CD4-positive, alpha-beta memory T cell (primary cell): ENCODE data around the gene DOK6. TPM values are rescaled to one million over a fixed set of nuclear protein-coding genes. Genes with fewer than 3 reads are reported as not detected.

Experiments
- CTCF ChIA-PET: fragments of 350-600 bp; sonication (Branson Sonifier 250); formaldehyde crosslinking; loops from one replicate; lab custom pipeline; 2021; ENCODE audit warnings: inconsistent platforms; ENCODE audit not compliant: partially characterized antibody; lab: Charles Lee
- POLR2A ChIA-PET: fragments of 350-600 bp; sonication (Branson Sonifier 250); formaldehyde crosslinking; loops from one replicate; lab custom pipeline; 2021; ENCODE audit not compliant: partially characterized antibody; lab: Charles Lee
- DNase-seq, 5 donors: peaks; one replicate each; pipeline versions ENCODE4 v3.0.0 to v3.0.0-alpha.2; 2020 to 2022; ENCODE audit warnings: mixed read lengths in 1 of 5
- H3K27ac ChIP-seq: one replicate; pipeline ENCODE4 v1.7.0; 2013; ENCODE audit warnings: low read depth, low read length
- H3K27me3 ChIP-seq: 2 replicates; pipeline ENCODE4 v1.7.0; 2013; ENCODE audit warnings: mild to moderate bottlenecking, low read length, moderate library complexity; ENCODE audit not compliant: insufficient read depth
- H3K36me3 ChIP-seq: 2 replicates; pipeline ENCODE4 v1.7.0; 2013; ENCODE audit warnings: mild to moderate bottlenecking, low read length, moderate library complexity; ENCODE audit not compliant: insufficient read depth
- H3K4me1 ChIP-seq: 2 replicates; pipeline ENCODE4 v1.7.0; 2013; ENCODE audit warnings: mild to moderate bottlenecking, low read length, moderate library complexity; ENCODE audit not compliant: insufficient read depth
- H3K4me3 ChIP-seq, 2 donors: one replicate each; pipeline ENCODE4 v1.7.0; 2013; ENCODE audit warnings: low read length in 2 of 2, mild to moderate bottlenecking in 1 of 2
- H3K9me3 ChIP-seq, 2 donors: one replicate each; pipeline ENCODE4 v1.7.0; 2013; ENCODE audit warnings: low read length in 2 of 2, control low read depth in 1 of 2; ENCODE audit not compliant: control insufficient read depth in 1 of 2
- H3K27ac Mint-ChIP-seq, 7 donors: one replicate each; pipeline ENCODE4 v1.8.0; 2020 to 2021; ENCODE audit warnings: mixed read lengths in 7 of 7, mild to moderate bottlenecking in 6 of 7, inconsistent platforms in 3 of 7, moderate library complexity in 3 of 7
- H3K27me3 Mint-ChIP-seq, 2 donors: one replicate each; pipeline ENCODE4 v1.8.0; 2020 to 2021; ENCODE audit warnings: mixed read lengths in 2 of 2
- H3K36me3 Mint-ChIP-seq, 2 donors: one replicate each; pipeline ENCODE4 v1.8.0; 2020 to 2021; ENCODE audit warnings: mixed read lengths in 2 of 2, inconsistent platforms in 1 of 2, mild to moderate bottlenecking in 1 of 2
- H3K4me1 Mint-ChIP-seq, 4 donors: one replicate each; pipeline ENCODE4 v1.8.0; 2020 to 2021; ENCODE audit warnings: mixed read lengths in 4 of 4, mild to moderate bottlenecking in 1 of 4
- H3K4me3 Mint-ChIP-seq, 8 donors: one replicate each; pipeline ENCODE4 v1.8.0; 2020 to 2021; ENCODE audit warnings: mixed read lengths in 8 of 8, mild to moderate bottlenecking in 7 of 8, moderate library complexity in 6 of 8, inconsistent platforms in 3 of 8
- H3K9me3 Mint-ChIP-seq, 8 donors: one replicate each; pipeline ENCODE4 v1.8.0; 2020 to 2021; ENCODE audit warnings: mixed read lengths in 8 of 8, mild to moderate bottlenecking in 5 of 8, inconsistent platforms in 3 of 8, moderate library complexity in 1 of 8
- intact Hi-C: fragments of 100-400 bp; cut with micrococcal nuclease; formaldehyde crosslinking; loops from one replicate; pipeline ENCODE4 v1.15.1; 2023
- polyA plus RNA-seq, 2 donors: library from polyadenylated mRNA; unstranded; fragments of 300-500 nt; fragmentation: Illumina TruSeq; gene quantifications; one replicate each; pipeline ENCODE4 v1.2.3, GENCODE V29; 2021
- total RNA-seq, 2 experiments: library from RNA; stranded (reverse); gene quantifications; one replicate each; pipeline ENCODE4 v1.2.3, GENCODE V29; 2021

Gene DOK6
- total and polyA plus RNA-seq, 4 experiments from 2014 or later = 0.04 to 0.15 TPM; not detected in 2

GRCh38 chr18:69564602-69565001, 163.9 kb downstream of the DOK6 start:
- no peaks in the 10 kb centered on the region for H3K4me1 Mint-ChIP-seq
- Histone ChIP-seq H3K36me3 (no peaks in the 10 kb centered on the region), H3K9me3 (peaks cover 0 to 4% of the 10 kb centered on the region in 2 donors), H3K4me3 (no peak overlapping the region), H3K4me1 (no peaks in the 10 kb centered on the region), H3K27ac (no peak overlapping the region), H3K27me3 (no peaks in the 10 kb centered on the region)
- intact Hi-C loops = no loop called here
- no peak for DNase-seq
- no peak overlapping the region for H3K27ac Mint-ChIP-seq
- ChIA-PET POLR2A (interaction anchor here (0.6 kb wide), 1 partner anchor 13 kb away, joined by 3 read pairs; no protein-coding TSS in a partner anchor), CTCF (no interaction called here)
- peaks cover 5 to 33% (median 20%) of the 10 kb centered on the region in 8 donors for H3K9me3 Mint-ChIP-seq
- peaks cover 0 to 4% of the 10 kb centered on the region in 2 donors for H3K36me3 Mint-ChIP-seq
- H3K4me3 Mint-ChIP-seq = no peak overlapping the region
- H3K27me3 Mint-ChIP-seq = peaks cover 2 to 7% of the 10 kb centered on the region in 2 donors

GRCh38 chr18:69567813-69568488, 167.3 kb downstream of the DOK6 start:
- Mint-ChIP-seq H3K36me3 (peaks cover 0 to 4% of the 10 kb centered on the region in 2 donors), H3K4me3 (peak overlapping the region in 1 of 8 donors; percentile 5), H3K9me3 (peaks cover 5 to 25% (median 16%) of the 10 kb centered on the region in 8 donors), H3K27ac (no peak overlapping the region), H3K27me3 (peaks cover 2 to 9% of the 10 kb centered on the region in 2 donors), H3K4me1 (no peaks in the 10 kb centered on the region)
- H3K4me1 ChIP-seq = no peaks in the 10 kb centered on the region
- no peak for DNase-seq
- no peaks in the 10 kb centered on the region for H3K36me3 ChIP-seq
- H3K27ac ChIP-seq = no peak overlapping the region
- intact Hi-C loops = no loop called here
- ChIA-PET POLR2A (no interaction called here), CTCF (interaction anchor here (1.6 kb wide), 1 partner anchor 12 kb away, joined by 3 read pairs; no protein-coding TSS in a partner anchor)
- H3K9me3 ChIP-seq = peaks cover 0 to 4% of the 10 kb centered on the region in 2 donors
- no peak overlapping the region for H3K4me3 ChIP-seq
- no peaks in the 10 kb centered on the region for H3K27me3 ChIP-seq

GRCh38 chr18:69569133-69569532, 168.4 kb downstream of the DOK6 start:
- DNase-seq = no peak
- H3K36me3 ChIP-seq = no peaks in the 10 kb centered on the region
- H3K27ac ChIP-seq = no peak overlapping the region
- intact Hi-C loops = no loop called here
- peaks cover 2 to 9% of the 10 kb centered on the region in 2 donors for H3K27me3 Mint-ChIP-seq
- H3K9me3 ChIP-seq = peaks cover 0 to 4% of the 10 kb centered on the region in 2 donors
- H3K27me3 ChIP-seq = no peaks in the 10 kb centered on the region
- ChIA-PET CTCF (interaction anchor here (1.6 kb wide), 1 partner anchor 11 kb away, joined by 3 read pairs; no protein-coding TSS in a partner anchor), POLR2A (no interaction called here)
- H3K27ac Mint-ChIP-seq = no peak overlapping the region
- no peaks in the 10 kb centered on the region for H3K4me1 Mint-ChIP-seq
- no peaks in the 10 kb centered on the region for H3K4me1 ChIP-seq
- H3K36me3 Mint-ChIP-seq = peaks cover 0 to 4% of the 10 kb centered on the region in 2 donors
- H3K4me3 ChIP-seq = no peak overlapping the region
- no peak overlapping the region for H3K4me3 Mint-ChIP-seq
- H3K9me3 Mint-ChIP-seq = peaks cover 5 to 25% (median 16%) of the 10 kb centered on the region in 8 donors

GRCh38 chr18:69574401-69574800, 173.7 kb downstream of the DOK6 start:
- Mint-ChIP-seq H3K27ac (no peak overlapping the region), H3K4me1 (peaks cover 0 to 2% (median 0%) of the 10 kb centered on the region in 4 donors), H3K27me3 (peaks cover 0 to 2% of the 10 kb centered on the region in 2 donors), H3K9me3 (no peaks in the 10 kb centered on the region), H3K4me3 (no peak overlapping the region), H3K36me3 (no peaks in the 10 kb centered on the region)
- Histone ChIP-seq H3K27me3 (no peaks in the 10 kb centered on the region), H3K9me3 (no peaks in the 10 kb centered on the region), H3K4me1 (no peaks in the 10 kb centered on the region), H3K4me3 (no peak overlapping the region), H3K36me3 (no peaks in the 10 kb centered on the region), H3K27ac (no peak overlapping the region)
- ChIA-PET CTCF (no interaction called here), POLR2A (no interaction called here)
- intact Hi-C loops = no loop called here
- DNase-seq = no peak

GRCh38 chr18:69580107-69580506, 179.4 kb downstream of the DOK6 start:
- Histone ChIP-seq H3K4me1 (peaks cover 9% of the 10 kb centered on the region), H3K27ac (no peak overlapping the region), H3K27me3 (no peaks in the 10 kb centered on the region), H3K4me3 (no peak overlapping the region), H3K36me3 (no peaks in the 10 kb centered on the region), H3K9me3 (no peaks in the 10 kb centered on the region)
- intact Hi-C loops = no loop called here
- Mint-ChIP-seq H3K9me3 (no peaks in the 10 kb centered on the region), H3K27me3 (no peaks in the 10 kb centered on the region), H3K4me1 (peaks cover 8 to 15% (median 9%) of the 10 kb centered on the region in 4 donors), H3K36me3 (no peaks in the 10 kb centered on the region), H3K4me3 (peak overlapping the region; percentile 60 to 82 (median 78)), H3K27ac (peak overlapping the region in 6 of 7 donors; percentile 54 to 90 (median 86))
- DNase-seq = peak in 4 of 5 donors; percentile 11 to 20 (median 15)
- ChIA-PET CTCF (interaction anchor here (1.1 to 1.6 kb wide), 3 partner anchors 9 to 379 kb away, joined by 3 to 5 read pairs (median 3); no protein-coding TSS in a partner anchor), POLR2A (interaction anchor here (0.8 to 1.4 kb wide), 3 partner anchors 9 to 177 kb away, joined by 3 to 4 read pairs (median 3); no protein-coding TSS in a partner anchor)

- peaks cover 2 to 5% of the 10 kb centered on the region in 2 donors for H3K27me3 Mint-ChIP-seq
- intact Hi-C loops = no loop called here
- peaks cover 6 to 15% (median 9%) of the 10 kb centered on the region in 4 donors for H3K4me1 Mint-ChIP-seq
- no peak for DNase-seq
- no peaks in the 10 kb centered on the region for H3K9me3 Mint-ChIP-seq
- Histone ChIP-seq H3K9me3 (no peaks in the 10 kb centered on the region), H3K27ac (no peak overlapping the region), H3K27me3 (no peaks in the 10 kb centered on the region), H3K36me3 (no peaks in the 10 kb centered on the region), H3K4me1 (peaks cover 9% of the 10 kb centered on the region), H3K4me3 (no peak overlapping the region)
- H3K27ac Mint-ChIP-seq = no peak overlapping the region
- ChIA-PET CTCF (no interaction called here), POLR2A (no interaction called here)
- H3K4me3 Mint-ChIP-seq = no peak overlapping the region
- H3K36me3 Mint-ChIP-seq = no peaks in the 10 kb centered on the region
Measured at GRCh38 chr18:69584429-69584828, 183.7 kb downstream of the DOK6 start.

- no peaks in the 10 kb centered on the region for H3K9me3 ChIP-seq
- H3K4me1 Mint-ChIP-seq = peaks cover 0 to 7% (median under 1%) of the 10 kb centered on the region in 4 donors
- no peaks in the 10 kb centered on the region for H3K36me3 Mint-ChIP-seq
- ChIA-PET POLR2A (no interaction called here), CTCF (no interaction called here)
- no peaks in the 10 kb centered on the region for H3K27me3 ChIP-seq
- H3K4me1 ChIP-seq = no peaks in the 10 kb centered on the region
- no peak overlapping the region for H3K27ac Mint-ChIP-seq
- DNase-seq = no peak
- intact Hi-C loops = no loop called here
- H3K4me3 Mint-ChIP-seq = no peak overlapping the region
- H3K27me3 Mint-ChIP-seq = peaks cover 2 to 5% of the 10 kb centered on the region in 2 donors
- no peaks in the 10 kb centered on the region for H3K36me3 ChIP-seq
- no peaks in the 10 kb centered on the region for H3K9me3 Mint-ChIP-seq
- H3K4me3 ChIP-seq = no peak overlapping the region
- no peak overlapping the region for H3K27ac ChIP-seq
Measured at GRCh38 chr18:69585696-69586095, 185.0 kb downstream of the DOK6 start.
